Stimulated activated naive CD4-positive, alpha-beta T cell (primary cell): ENCODE measurements around the gene LDB2.

Experiments used
- DNase-seq, 6 experiments: peaks; one replicate each; lab custom pipeline; 2025; lab: John Stamatoyannopoulos, UW

LDB2 gene

DNA sequence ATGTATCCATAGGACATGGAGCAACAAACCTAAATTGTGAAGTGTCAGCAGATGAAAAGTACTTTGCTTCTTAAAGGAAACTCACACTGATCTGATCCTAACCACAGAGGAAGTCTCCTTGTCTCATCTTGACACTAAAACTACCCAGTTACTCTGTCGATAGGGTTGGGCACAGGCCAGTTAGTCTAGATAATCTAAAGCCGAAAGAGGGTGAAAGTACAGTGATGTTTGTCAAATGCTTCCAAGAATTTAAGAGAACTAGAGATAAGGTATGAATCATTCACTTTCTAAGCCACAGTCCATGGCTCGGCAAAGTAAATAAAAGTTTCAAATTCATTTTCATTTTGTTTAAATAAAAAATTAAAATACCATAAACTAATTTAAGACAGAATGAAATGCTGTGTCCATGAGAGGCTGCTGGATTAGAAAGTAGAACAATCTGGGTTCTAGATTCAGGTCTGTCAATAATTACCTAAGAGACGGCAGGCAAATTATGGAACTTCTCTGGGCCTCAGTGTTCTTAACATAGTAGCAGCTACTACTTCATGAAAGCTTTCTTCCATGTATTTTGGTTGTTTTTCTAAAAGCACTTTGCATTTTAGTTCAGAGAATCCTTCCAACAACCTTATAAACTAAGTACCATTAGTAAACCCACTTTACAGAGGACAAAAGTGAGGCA lies 176.7 kb downstream of the LDB2 start:
- no peak for DNase-seq

DNA sequence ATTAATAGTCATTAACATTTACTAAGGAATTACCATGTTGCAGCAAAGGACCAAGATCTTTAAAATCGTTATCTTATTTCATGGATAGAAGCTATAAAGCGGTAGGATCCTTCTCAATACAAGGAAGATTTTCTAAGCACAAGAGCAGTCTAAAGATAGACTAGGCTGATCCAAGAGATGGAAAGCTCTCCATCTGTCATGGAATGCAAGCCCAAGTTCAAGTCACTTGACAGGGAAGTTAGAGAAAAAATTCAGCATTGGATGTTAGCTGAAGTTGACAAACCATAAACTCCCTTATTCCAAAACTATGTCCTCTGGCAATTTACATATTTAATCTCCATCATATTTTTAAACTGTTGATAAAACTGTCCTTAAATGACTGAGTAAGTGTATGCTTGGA lies 177.7 kb downstream of the LDB2 start:
- no peak for DNase-seq

DNA sequence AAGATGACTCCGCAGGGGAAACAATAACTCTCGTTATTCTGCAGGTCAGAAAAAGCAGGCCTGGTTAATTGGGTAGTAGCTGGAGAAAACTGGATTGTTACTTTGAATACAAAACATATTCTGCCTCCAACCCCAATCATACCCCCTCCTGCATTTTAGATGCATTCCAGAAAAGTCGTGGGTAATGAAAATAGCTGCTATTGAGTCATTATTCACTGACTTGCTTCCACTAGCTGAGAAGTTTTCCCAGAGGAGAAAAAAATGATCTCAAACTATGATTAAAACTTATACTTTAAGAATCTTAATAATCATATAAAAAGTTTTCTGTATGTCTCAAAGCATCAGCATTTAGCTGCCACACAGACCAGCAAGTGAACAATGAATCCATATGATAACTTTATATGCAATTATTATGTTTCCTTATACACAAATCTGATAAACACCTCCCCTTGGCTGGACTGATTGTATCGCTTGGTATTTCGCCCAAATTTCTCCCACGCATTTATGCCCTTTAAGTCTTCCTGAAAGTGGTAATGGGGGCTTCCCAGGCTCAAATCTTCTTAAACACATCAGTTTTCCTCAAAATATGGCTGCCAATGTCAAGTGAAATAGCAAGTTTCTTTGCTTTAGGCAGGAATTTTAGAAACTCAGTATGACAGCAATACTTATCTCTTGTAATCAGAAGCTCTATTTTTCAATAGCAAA lies 181.0 kb downstream of the LDB2 start:
- DNase-seq, result no peak

DNA sequence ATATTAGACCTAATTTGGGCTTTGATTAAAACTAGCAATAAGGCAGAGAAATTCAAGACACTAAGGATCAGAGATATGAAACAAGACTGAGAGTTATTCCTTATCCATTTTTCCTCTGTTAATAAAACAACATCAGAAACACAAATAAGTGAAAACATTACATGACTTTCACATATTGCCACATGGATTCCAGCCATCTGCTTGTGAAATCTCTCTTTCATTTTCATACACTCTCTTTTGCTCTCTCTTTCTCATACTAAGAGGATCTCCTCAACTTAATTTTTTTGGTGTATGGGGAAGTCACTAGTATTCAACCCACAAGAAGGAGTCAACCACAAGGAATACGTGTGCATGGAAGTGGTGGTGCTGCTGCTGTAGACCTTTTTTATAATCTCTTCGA lies 183.0 kb downstream of the LDB2 start:
- DNase-seq, result no peak

DNA sequence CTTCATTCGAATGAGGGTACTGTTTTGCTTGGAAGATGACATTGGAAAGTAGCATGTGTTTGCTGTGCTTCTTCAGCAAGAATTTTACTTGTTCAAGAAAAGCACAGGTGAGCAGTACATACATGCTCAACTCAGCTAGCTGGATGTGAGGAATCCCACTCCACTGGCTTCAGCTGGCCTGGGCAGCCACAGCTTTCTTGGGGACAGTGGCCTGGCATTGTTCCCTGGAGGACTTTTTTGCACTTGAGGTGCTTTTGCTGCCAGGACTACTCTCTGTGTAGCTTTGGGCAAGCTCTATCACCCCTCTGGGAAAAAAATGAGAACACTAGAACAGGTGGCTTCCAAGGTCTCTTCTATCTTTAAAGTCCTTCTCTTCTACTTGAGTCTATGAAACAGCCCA lies 184.3 kb downstream of the LDB2 start:
- no peak for DNase-seq

DNA sequence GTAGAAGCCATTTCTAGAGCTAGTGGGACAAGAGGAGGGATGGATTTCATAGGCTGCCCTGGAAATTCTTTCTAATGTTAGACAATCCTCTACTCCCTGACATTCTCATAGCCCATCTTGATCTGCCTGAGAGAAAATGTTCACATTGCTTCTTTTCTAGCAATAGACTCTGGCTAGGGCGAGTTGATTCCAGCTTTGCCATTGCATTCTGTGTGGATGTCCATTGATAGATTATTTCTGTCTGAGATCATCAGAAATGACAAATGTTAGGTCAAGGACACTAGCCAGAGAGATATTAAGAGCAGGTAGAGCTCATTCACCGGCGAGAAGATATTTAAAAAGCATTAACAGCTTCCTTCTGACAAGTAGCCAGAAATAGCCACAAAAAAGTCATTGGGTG lies 184.7 kb downstream of the LDB2 start:
- DNase-seq, result no peak

DNA sequence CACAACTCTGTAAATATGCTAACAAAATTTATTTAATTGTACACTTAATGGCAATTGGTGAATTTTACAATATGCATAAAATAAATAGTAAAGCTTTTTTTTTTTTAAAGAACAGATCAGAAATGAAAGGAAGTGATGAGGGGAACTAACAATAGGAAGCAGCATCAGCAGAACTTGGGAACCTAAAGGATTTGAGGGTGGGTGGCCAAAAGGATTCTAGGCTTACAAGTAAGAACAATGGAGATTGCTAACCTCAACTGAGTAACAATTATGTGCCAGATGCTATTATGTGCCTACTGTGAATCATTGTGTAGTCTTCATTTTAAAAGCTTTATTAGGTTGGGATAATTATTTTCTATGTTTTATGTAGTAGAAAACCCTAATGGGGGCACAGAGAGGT lies 185.2 kb downstream of the LDB2 start:
- no peak for DNase-seq

DNA sequence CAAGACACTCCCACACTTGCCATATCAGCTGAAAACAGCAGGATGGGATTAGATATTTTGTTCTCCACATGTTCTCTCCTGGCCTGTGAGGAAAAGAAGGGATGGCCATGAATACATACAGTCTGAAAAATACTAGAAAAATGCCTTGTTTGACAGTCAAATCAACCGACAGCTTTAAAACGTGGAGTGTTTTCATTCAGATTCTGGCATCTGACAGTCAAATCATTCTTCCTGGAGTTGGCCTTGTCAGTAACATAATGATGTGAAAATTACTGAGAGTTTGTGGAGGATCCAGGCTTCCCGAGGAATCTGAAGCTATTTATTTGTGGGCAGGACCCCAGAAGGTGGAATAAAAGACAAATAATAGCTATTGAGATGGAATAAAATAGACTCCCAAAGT lies 188.2 kb downstream of the LDB2 start:
- no peak for DNase-seq

DNA sequence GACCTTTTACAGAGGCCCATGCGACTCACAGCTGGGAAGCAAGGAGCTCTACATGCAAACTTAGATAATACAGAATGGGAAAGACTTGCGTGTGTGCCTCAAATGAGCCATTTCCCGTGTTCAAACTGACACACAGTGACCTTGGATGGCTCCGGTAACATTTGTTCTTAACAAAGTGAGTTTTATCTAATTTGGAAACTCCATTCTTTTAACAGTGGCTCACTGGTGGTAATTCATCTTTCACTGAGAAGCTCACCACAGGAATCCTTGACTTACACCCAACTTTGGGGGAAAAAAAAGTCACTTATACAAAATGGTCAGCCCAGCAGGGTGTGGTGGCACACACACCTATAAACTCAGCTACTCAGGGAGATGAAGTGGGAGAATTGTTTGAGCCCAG lies 190.6 kb downstream of the LDB2 start:
- no peak for DNase-seq

DNA sequence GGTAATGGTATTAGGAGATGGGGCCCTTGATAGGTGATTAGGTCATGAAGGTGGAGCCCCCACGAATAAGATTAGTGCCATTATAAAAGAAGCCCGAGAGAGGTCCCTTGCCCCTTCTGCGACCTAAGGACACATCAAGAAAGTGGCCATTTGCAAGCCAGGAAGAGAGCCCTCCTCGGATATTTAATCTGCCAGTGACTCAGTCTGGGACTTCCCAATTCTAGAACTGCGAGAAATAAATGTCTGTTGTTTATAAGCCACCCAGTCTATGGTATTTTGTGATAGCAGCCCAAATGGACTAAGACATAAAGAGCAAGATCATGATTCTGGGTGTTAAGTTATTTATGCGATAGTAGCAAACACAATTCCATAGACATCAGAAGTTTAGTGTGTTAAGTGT lies 192.2 kb downstream of the LDB2 start:
- DNase-seq, result no peak

DNA sequence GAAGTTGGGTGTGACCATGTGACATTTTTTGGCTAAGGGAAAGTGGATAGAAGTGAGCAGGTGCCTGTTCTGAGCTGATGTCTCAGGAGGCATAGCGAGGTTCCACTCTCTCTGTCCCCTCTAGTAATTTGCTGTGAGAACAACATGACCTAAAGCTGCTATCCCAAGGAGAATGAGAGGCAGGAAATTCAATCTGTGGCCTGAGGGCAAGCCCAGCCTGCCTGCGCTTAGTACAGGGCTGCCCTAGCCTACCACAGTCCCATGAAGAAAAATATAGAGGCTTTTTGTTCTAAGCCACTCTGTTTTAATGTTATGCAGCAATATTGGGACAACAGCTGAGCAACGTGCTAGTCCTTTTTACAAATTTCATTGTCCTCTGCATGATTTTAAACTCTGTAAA lies 193.1 kb downstream of the LDB2 start:
- DNase-seq, result no peak

DNA sequence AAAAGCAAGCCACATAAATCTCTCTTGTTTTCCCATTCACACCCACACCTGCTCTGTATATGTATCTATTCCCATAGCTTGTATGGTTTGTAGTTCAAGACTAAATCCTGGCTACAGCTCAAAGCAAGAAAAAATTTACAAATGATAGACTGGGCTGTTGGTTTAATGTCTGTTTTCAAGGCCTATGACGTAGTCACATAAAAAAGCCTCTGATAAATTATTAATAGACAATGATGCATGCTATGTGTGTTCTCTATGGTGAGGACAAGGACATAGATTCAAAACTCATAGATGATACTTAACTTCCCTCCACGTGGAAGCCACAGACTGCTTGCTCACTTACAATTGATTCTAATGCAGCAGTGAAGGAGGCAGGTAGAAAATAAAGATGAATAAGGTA lies 194.0 kb downstream of the LDB2 start:
- DNase-seq, result no peak

DNA sequence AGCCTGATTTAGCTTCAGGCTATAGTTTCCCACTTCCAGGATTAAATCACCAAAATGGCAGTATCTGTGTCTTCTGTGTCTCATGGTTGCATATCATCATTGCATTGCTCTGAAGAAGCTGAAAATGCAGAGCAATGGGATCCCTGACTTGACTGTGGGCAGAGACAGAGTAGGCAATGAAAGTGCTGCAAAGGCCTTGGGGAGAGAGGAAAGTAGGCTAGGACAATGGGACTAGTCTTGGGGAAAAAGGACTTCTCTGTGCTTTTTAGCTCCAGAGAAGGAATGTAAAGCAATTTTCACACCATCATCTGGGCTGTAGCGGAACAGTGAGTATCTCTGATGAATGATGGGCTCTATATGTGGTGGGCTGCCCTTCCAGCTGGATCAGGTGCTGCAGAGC lies 202.5 kb downstream of the LDB2 start:
- no peak for DNase-seq

DNA sequence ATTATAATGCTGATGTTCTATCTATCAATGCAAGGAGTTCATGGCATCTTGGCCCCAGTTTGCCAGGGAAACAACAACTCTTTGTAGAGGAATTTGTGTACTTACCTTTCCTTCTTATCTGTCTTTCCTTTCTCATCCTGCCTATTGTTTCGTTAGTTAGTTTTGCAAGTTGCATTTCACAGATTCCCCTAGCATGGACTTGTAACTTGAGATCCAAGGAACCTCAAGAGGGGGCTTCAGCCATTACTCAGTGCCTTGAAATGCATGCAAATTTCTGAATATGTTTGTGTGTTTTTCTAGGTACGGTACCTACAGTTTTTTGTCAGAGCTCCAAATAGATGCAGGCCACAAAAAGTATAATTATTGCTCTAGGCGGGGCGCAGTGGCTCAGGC lies 203.6 kb downstream of the LDB2 start:
- no peak for DNase-seq

DNA sequence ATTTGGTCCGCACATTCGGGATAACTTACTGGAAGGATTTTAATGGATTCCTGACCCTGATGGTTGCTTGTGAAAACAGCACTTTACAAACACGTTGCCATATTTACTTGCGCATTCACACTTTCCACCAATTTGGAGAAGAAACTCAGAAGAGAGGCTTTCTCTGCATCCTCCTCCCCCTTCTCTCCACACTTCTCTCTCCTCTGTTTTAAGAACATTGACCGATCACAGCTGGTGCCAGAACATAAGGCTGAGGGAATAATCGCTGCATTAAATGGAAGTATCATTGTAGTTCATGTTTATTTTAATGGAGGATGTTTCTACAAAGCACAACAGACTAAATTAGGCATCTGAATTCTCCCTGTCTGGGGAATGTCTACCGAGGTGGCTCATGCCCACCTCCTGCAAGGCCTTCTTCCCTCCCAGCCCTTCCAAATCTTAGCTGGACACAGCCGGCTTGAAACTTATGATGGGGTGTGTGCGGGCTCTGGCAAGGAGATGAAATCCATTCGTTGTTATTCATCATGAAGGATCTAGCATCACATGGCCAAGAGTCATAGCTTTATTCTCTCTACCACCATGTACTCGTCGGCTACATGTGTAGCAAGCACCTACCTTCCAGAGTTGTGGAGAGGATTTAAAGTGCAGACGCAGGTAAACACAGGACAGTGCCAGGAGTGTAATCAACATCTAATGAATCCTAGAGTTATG lies 204.1 kb downstream of the LDB2 start:
- no peak for DNase-seq

DNA sequence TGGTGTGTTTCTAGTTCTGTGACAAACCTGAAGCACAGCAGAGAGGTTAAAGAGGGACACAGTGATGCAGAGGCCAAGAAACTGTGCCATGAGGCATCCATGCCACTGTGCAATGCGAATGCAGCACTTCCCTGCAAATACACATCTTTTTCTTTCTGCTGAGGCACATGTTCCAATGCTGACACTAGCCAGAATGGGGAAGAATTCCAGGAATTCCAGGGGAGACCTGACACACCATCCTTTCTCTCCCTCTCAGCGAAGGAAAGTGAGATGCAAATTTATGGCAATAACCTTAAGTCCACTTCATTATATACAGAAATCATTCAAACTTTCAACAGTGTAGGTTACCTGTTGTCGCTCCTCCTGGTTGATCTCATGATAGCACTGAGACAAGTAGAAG lies 204.8 kb downstream of the LDB2 start:
- DNase-seq, result no peak

DNA sequence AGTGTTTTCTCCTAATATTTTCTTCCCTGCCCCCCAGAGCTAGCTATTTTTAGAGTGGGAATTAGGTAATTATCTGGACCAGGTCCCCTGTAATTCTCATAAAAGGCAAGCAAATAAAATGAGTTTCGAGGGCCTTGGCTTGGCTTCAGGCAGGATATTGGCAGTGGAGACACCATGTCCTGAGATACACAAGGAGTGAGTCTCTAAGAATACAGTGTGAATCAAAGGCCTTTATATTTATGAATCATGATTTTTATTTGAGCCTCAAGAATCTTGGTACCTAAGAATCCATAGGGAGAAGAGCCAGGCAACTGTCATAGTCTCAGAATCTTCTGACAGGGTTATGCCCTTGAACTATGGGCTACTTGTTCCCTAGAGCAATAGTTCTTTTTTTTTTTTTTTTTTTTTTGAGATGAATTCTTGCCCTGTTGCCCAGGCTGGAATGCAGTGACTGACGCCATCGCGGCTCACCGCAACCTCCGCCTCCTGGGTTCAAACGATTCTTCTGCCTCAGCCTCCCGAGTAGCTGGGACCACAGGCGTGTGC lies 205.4 kb downstream of the LDB2 start:
- DNase-seq, result no peak

DNA sequence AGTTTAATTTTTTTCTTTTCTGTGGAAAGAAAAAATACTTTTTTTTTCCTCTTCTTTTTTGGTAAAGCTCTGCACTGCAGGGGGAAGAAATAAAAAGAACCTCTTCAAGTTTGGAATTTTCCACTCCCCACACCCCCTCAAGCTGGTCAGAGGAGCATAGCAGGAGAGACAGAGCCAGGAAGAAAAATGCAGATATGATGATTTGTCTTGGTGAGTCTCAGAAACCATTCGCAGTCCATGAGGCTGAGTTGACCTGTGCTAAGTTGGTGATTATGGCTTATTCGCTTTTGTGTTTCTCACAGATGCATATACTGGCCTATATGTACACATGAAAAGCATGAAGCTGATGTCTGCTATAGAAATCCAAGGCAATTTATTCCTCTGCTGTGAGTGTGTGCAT lies 205.9 kb downstream of the LDB2 start:
- no peak for DNase-seq

DNA sequence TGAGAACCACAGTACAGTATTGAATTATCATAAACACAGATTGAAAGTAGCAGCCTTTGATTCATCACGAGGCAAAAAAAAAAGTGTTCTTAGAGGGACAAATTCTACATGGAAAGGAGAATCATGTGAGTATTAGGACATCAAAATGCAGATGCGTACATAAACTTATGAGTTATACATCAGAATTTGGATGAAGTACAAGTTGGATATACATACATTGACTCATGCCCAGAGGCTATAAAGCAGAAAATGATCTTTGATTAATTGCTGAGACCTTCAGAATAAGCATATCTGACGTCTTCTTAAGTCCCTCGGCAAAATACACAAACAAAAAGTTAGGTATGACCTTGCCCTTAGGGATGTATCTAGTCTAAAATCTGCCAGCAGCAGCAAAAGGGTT lies 206.4 kb downstream of the LDB2 start:
- no peak for DNase-seq

DNA sequence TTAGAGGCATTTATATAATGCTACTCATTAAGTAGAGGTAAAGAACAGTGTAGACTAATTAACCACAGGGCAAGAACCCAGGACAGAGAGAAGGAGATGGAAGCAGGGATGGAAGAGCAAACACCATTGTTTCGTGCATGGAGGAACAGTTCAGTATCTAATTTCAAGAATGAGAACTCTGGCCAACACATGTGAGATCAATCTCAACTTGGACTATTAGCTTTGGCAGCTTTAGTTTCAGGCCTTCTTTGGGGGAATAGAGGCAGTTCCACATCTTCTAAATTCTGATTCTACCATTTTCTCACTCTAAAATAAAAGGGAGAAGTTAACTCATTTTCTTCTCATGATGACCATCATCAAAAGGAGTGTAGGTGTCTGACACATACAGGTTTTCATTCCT lies 207.0 kb downstream of the LDB2 start:
- no peak for DNase-seq

DNA sequence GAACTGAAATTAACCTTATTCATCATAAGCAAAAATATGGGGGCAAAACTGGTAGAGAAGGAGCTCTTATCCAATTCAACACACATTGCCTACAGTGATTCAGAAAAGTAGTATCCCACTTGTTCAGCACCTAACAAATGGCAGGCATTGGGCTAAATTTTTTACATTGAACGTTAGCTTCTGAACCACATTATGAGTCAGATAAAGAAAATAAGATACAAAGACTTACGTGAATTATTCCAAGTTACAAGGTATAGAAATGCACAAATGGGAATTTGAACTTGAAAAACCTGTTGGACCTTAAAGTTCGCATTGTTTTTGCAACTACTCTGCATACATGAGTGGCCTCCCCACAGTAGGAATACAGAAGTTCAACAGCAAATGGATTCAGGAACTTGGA lies 210.6 kb downstream of the LDB2 start:
- no peak for DNase-seq

DNA sequence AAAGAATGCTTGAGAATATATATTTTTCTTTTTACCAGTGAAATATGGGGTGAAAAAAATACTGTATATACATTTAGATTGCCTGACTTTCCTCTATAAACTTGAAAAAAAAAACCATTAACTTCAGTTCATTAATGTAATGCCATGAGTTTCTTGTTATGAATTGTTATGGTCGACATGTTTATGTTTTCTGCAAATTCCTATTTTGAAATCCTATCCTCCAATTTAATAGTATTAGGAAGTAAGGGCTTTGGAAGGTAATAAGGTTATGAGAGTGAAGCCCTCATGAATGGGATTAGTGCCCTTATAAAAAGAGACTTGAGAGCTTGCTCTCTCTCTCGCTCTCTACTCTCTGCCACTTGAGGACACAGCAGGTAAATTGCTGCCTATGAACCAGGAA lies 211.4 kb downstream of the LDB2 start:
- DNase-seq, result no peak

DNA sequence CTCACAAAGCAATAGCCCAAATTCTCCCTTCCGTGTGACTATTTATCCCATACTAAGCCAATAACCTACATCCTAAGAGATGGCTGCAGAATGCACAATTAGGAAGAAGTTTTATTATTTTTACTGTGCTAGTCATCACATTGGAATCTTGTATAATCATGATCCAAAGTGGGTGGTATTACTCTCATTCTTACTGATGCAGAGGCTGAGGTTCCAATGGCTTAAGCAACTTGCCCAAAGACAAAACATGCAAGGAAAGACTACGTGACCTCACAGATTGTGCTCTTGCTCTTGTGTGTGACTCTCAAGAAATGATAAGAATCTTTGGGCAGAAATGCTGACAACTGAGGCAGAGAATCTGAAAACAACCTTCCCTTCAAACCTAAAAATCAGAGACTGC lies 212.2 kb downstream of the LDB2 start:
- DNase-seq, result no peak
